Fibroblast of pulmonary artery (primary cell): ENCODE data around the gene HINT3.
"Not testable (repeated sequence)": the region's sequence is repeated elsewhere in the genome, so short reads cannot be mapped to it uniquely, and the experiment has no call there.

ENCODE experiments used
- DNase-seq: peaks from one replicate; pipeline ENCODE4 v3.0.0-alpha.2; 2010; ENCODE audit warnings: low read depth
- H3K4me3 ChIP-seq: replicated peaks from 2 replicates; pipeline ENCODE4 v1.5.1; 2011; ENCODE audit warnings: low read depth, mild to moderate bottlenecking, control low read depth, low read length, moderate library complexity
- TF ChIP-seq, protein P1 (sequence below): IDR thresholded peaks from 2 replicates; pipeline ENCODE4 v1.5.1; 2011; ENCODE audit warnings: mild to moderate bottlenecking, control low read depth, low read length, inconsistent platforms; ENCODE audit errors: missing control alignments

HINT3 gene

DNA sequence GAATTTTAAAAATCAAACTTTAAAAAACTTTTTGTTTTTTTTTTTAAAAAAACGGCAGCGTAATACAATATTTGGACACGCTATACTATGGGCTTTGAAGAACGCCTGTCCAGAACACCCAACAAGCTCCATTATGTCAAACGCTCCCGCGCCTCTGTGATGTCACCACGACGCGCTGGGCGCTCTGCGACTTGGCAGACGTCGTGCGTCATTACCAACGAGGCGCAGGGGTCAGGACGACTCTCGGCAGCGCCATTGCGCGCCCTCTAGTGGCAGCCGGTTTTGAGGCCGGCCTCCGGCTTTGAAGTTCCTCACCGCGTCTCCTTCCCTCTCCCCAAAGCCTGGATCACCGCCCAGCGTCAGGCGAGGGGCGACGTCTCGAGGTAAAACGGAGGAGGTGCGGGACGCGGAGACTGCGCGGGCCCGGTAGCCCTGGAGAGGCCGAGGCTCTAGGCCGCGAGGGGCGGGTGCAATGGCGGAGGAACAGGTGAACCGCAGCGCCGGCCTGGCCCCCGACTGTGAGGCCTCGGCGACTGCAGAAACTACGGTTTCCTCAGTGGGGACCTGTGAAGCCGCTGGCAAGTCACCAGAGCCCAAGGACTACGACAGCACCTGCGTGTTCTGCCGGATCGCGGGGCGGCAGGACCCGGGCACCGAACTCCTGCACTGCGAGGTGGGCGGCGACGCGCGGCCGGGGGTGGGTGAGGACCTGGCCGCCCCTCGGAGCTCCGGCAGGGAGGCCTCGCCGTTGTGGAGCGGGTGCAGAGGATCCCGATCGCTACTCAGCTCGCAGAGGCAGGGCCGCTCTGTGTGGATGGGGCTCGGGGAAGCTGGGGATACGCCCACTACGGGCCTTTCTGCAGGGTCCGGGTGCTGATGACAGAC is at the start of gene HINT3:
Gene HINT3, plus strand, starts transcription at position 265 of the 885 bp plus-strand sequence. Its CDS starts 208 bp downstream, at position 473.
- DNase-seq, result peak; percentile 98
- TF ChIP-seq, protein P1, sequence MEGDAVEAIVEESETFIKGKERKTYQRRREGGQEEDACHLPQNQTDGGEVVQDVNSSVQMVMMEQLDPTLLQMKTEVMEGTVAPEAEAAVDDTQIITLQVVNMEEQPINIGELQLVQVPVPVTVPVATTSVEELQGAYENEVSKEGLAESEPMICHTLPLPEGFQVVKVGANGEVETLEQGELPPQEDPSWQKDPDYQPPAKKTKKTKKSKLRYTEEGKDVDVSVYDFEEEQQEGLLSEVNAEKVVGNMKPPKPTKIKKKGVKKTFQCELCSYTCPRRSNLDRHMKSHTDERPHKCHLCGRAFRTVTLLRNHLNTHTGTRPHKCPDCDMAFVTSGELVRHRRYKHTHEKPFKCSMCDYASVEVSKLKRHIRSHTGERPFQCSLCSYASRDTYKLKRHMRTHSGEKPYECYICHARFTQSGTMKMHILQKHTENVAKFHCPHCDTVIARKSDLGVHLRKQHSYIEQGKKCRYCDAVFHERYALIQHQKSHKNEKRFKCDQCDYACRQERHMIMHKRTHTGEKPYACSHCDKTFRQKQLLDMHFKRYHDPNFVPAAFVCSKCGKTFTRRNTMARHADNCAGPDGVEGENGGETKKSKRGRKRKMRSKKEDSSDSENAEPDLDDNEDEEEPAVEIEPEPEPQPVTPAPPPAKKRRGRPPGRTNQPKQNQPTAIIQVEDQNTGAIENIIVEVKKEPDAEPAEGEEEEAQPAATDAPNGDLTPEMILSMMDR, result peak; percentile 86
- H3K4me3 ChIP-seq, result peak within 1 kb of the TSS; percentile 74

DNA sequence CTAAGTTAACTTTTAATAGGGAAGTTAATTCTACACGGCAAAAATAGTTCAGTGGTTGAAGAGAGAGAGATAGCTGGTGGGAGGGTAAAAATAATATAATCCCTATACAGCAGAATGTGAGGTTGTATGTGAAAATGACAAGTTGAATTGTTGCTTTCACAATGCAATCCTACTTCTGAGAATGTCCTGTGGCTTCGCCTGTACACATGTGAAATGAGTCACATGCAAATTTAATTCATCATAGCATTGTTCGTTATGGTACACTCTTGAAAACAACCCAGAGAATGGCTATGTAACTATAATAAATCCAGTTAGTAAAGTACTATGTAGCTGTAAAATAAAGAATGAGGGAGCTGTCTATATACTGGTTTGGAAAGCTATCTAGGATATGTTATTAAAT is 46.0 kb upstream of the HINT3 start:
- TF ChIP-seq, protein P1, result no peak
- H3K4me3 ChIP-seq, result no peak overlapping the region
- DNase-seq, result peak; percentile 52

DNA sequence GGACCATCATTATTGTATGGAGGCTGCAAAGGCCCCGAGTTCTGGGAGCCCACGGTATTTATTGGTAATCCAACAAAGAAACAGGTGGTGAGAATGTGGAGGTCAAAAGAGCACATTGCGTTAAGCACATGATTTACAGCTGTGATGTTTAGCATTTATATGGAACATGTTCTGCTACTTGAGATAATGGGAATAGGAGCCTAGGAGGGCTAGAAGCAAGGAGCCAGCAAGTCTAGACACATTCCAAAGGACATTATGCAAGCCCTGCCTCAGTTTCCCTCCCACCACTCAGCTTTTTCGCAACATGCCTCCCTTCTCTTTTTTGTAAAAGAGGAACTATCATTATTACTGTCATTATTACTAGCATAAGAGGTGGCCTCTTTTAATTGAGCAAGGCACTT is 45.5 kb upstream of the HINT3 start:
- not testable (repeated sequence) for DNase-seq, H3K4me3 ChIP-seq

DNA sequence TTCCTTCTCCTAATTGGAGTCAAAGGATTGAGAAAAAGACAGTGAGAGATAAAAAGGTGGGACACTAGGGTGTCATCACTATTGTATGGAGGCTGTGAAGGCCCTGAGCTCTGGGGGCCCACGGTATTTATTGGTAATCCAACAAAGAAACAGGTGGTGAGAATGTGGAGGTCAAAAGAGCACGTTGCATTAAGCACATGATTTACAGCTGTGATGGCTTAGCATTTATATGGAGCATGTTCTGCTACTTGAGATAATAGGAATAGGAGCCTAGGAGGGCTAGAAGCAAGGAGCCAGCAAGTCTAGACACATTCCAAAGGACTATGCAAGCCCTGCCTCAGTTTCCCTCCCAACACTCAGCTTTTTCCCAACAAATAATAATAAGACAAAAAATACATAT is 44.1 kb upstream of the HINT3 start:
- DNase-seq, H3K4me3 ChIP-seq: not testable (repeated sequence)

DNA sequence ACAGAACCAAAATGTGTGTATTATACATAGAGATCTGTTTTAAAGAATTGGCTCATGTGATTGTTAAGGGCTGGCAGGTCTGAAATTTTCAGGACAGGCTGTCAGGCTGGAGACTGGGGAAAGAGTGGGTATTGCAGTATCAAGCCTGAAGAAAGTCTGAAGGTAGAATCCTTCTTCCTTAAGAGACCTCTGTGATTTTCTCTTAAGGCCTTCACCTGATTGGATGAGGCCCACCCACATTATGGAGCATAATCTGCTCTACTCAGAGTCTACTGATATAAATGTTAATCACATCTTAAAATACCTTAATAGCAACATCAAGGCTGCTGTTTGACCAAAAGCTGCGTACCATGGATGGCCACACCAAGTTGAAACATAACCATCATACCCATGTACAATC is 43.4 kb upstream of the HINT3 start:
- no peak for DNase-seq
- H3K4me3 ChIP-seq, result no peak overlapping the region
- TF ChIP-seq, protein P1, result no peak

DNA sequence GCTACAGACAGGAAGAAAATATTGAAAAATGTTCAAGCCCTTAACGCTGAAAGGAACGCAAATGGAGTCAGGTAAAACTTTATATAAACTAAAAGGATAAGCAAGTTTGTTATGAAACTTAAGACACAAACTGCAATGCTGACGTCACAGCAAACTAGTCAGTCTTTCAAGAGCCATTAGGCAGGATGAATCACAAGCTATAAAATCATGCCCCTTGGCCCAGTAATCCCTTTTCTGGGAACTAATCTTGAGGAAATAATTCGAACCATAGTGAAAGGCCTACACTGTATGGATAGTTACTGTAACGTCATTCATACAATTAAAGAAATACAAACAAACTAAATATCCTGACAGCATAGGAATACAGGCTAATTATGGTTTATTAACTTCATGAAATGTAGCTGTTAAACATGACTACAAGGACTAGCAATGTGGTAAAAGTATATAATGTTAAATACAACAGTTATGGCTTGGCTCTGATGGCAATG is 42.7 kb upstream of the HINT3 start:
- H3K4me3 ChIP-seq, result no peak overlapping the region
- peak; percentile 92 for DNase-seq
- TF ChIP-seq, protein P1, result no peak

DNA sequence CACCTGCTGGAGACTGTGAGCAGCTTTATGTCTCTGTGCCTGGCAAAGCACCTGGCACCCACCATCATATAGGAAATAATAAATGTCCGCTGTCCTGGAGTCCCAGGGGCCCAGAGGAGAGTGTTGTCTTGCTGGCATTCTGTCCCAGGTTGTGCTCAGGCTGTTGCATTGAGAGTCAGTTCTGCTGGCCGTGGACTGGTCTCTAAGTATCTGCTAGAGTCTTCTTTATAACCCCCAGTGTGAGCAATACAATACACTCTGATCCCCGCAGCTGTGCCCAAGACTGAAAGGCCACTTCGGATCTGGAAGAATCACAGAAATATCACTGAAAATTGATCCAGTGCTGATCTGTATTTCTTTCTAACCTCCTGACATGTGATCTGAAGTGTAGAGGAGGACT is 38.3 kb upstream of the HINT3 start:
- TF ChIP-seq, protein P1, result no peak
- no peak for DNase-seq
- H3K4me3 ChIP-seq, result no peak overlapping the region
